Measurements from ENCODE around the gene EPHB1. TPM values are rescaled to one million over a fixed set of nuclear protein-coding genes. Genes with fewer than 3 reads are reported as not detected.

The EPHB1 gene
- polyA plus RNA-seq, 1 of the 3 experiments (the other 2 are of a cell fraction) = 1.2 TPM

GRCh38 chr3:134768837-134769236 is 26.2 kb upstream of the EPHB1 start:
- H3K4me2 ChIP-seq = no peak overlapping the region
- H3K27ac ChIP-seq (ENCODE audit: low read depth in 2 of 2, low read length in 1 of 2) = no peak overlapping the region
- H3K9me3 ChIP-seq = no peaks in the 10 kb centered on the region
- ChIA-PET CTCF (no interaction called here), POLR2A (no interaction called here)
- H3F3A ChIP-seq (replicated peaks; ENCODE audit: insufficient read depth) = no peaks in the 10 kb centered on the region
- H3K9me2 ChIP-seq = no peaks in the 10 kb centered on the region
- no peak overlapping the region for H2AFZ ChIP-seq (ENCODE audit: low read depth)
- no peak for TF ChIP-seq RCOR1 (IDR thresholded peaks at IDR 0.05; ENCODE audit: low read length)
- no peak for TF ChIP-seq YY1 (IDR thresholded peaks at IDR 0.05; ENCODE audit: low read depth)
- no peak for TF ChIP-seq TEAD4 (IDR thresholded peaks at IDR 0.05; ENCODE audit: borderline replicate concordance, insufficient read depth)
- TF ChIP-seq RFX5 (IDR thresholded peaks at IDR 0.05; ENCODE audit: low read length) = no peak
- TF ChIP-seq FOXM1 (IDR thresholded peaks at IDR 0.05; ENCODE audit: low read depth) = no peak
- no peak for TF ChIP-seq ELF1 (IDR thresholded peaks at IDR 0.05)
- no peak for TF ChIP-seq MEF2A (IDR thresholded peaks at IDR 0.05; ENCODE audit: borderline replicate concordance, low read depth)
- TF ChIP-seq EP300 (IDR thresholded peaks at IDR 0.05; ENCODE audit: borderline replicate concordance in 1 of 2, low read depth in 1 of 2, low read length in 1 of 2) = no peak
- TF ChIP-seq RAD21 (IDR thresholded peaks at IDR 0.05; ENCODE audit: low read length) = no peak
- TF ChIP-seq NFIC (IDR thresholded peaks at IDR 0.05; ENCODE audit: borderline replicate concordance) = no peak
- no peak for TF ChIP-seq GATA2 (CRISPR knock-in tag; IDR thresholded peaks at IDR 0.05)
- TF ChIP-seq GABPA (IDR thresholded peaks at IDR 0.05; ENCODE audit: low read depth) = no peak
- TF ChIP-seq, protein P1, sequence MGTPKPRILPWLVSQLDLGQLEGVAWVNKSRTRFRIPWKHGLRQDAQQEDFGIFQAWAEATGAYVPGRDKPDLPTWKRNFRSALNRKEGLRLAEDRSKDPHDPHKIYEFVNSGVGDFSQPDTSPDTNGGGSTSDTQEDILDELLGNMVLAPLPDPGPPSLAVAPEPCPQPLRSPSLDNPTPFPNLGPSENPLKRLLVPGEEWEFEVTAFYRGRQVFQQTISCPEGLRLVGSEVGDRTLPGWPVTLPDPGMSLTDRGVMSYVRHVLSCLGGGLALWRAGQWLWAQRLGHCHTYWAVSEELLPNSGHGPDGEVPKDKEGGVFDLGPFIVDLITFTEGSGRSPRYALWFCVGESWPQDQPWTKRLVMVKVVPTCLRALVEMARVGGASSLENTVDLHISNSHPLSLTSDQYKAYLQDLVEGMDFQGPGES (IDR thresholded peaks at IDR 0.05; ENCODE audit: low read depth, low read length) = no peak
- TF ChIP-seq, protein P2, sequence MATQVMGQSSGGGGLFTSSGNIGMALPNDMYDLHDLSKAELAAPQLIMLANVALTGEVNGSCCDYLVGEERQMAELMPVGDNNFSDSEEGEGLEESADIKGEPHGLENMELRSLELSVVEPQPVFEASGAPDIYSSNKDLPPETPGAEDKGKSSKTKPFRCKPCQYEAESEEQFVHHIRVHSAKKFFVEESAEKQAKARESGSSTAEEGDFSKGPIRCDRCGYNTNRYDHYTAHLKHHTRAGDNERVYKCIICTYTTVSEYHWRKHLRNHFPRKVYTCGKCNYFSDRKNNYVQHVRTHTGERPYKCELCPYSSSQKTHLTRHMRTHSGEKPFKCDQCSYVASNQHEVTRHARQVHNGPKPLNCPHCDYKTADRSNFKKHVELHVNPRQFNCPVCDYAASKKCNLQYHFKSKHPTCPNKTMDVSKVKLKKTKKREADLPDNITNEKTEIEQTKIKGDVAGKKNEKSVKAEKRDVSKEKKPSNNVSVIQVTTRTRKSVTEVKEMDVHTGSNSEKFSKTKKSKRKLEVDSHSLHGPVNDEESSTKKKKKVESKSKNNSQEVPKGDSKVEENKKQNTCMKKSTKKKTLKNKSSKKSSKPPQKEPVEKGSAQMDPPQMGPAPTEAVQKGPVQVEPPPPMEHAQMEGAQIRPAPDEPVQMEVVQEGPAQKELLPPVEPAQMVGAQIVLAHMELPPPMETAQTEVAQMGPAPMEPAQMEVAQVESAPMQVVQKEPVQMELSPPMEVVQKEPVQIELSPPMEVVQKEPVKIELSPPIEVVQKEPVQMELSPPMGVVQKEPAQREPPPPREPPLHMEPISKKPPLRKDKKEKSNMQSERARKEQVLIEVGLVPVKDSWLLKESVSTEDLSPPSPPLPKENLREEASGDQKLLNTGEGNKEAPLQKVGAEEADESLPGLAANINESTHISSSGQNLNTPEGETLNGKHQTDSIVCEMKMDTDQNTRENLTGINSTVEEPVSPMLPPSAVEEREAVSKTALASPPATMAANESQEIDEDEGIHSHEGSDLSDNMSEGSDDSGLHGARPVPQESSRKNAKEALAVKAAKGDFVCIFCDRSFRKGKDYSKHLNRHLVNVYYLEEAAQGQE (IDR thresholded peaks at IDR 0.05; ENCODE audit: low read depth, low read length) = no peak
- TF ChIP-seq FOSL2 (IDR thresholded peaks at IDR 0.05; ENCODE audit: borderline replicate concordance, low read depth) = no peak
- no peak overlapping the region for H3K4me3 ChIP-seq (ENCODE audit: low read depth in 2 of 2, low read length in 1 of 2)
- H3K4me1 ChIP-seq (ENCODE audit: control insufficient read depth in 1 of 2, insufficient read depth in 2 of 2, low read depth in 1 of 2, low read length in 1 of 2) = no peaks in the 10 kb centered on the region; a peak in 1 of 4 replicates
- WGBS (ENCODE audit: low lambda C conversion rate) = 88% methylated on average over 5 of the region's 5 CpGs
- H4K20me1 ChIP-seq (ENCODE audit: insufficient read depth) = no peaks in the 10 kb centered on the region
- no peaks in the 10 kb centered on the region for H3K79me2 ChIP-seq (ENCODE audit: insufficient read depth)
- no peaks in the 10 kb centered on the region for H3K27me3 ChIP-seq (ENCODE audit: insufficient read depth)
- no peak for DNase-seq
- H3K36me3 ChIP-seq (replicated peaks in 1 of 2; ENCODE audit: control insufficient read depth in 1 of 2, insufficient read depth in 2 of 2, low read length in 1 of 2) = no peaks in the 10 kb centered on the region
- no peak overlapping the region for H3K9ac ChIP-seq
